HG02852 (cell line): Measurements from ENCODE around the gene ANTXR1.
"Not testable (repeated sequence)": the region's sequence is repeated elsewhere in the genome, so short reads cannot be mapped to it uniquely, and the experiment has no call there.

Source experiments
- ATAC-seq: cut with Tn5 transposase; IDR thresholded peaks from one replicate; pipeline ENCODE4 v1.9.1; 2021; ENCODE audit warnings: mild to moderate bottlenecking, moderate library complexity; ENCODE audit not compliant: unreplicated experiment

Gene ANTXR1

DNA sequence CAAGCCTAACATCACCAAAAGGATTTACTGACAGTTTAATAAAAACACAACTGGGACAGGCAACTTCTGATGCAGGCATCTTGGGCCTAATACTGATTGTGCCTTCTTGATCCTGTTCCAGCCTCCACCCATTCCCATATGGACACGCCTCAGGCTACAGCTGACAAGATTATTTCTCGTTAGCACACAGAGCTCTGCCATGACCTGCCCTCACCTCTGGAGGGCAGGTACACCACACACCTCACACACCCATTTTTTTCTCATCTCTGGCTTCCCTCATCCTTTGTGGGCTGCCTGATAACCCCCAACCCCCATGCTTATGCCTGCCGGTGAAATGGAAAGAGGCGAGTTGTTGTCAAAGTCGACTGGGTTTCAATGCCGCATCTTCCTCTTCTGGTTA, 147.0 kb downstream of the ANTXR1 start:
- ATAC-seq: no peak

DNA sequence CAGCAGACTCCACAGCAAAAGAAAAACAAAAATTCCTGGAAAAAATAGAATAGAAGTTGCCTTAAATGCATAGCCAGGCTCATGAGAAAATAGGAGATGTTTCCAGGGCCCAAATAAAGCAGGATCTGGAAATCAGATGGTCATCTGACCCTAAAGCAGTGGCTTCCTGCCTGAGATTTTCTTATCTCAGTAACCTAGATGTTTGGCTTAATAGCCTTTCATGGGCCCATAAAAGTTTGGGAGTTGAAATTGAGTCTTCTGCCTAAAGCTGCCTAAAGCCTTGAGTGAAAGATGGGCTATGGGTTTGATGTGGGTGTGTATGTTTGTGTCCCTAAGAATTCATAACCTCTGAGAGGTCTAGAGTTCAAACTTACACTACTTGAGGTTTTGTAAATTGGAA, 149.1 kb downstream of the ANTXR1 start:
- no peak for ATAC-seq

DNA sequence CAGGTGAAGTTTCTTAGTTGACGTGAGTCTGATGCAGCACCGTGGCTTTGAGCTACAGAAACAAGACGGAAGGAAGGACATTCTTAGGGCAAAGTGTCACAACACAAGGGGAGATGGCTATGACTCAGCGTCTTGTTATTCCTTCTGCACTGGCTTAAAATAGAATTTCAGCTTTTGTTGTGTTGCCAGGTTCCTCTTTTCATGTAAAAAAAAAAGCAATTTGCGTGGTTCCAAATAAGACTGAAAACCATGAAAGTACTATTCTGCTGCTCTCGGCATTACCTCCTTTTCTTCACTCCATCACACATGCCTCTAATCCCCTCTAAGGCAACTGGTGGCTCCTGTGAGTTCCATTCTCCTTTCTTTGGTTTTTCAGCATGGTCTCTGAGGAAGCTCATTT, 150.1 kb downstream of the ANTXR1 start:
- no peak for ATAC-seq

DNA sequence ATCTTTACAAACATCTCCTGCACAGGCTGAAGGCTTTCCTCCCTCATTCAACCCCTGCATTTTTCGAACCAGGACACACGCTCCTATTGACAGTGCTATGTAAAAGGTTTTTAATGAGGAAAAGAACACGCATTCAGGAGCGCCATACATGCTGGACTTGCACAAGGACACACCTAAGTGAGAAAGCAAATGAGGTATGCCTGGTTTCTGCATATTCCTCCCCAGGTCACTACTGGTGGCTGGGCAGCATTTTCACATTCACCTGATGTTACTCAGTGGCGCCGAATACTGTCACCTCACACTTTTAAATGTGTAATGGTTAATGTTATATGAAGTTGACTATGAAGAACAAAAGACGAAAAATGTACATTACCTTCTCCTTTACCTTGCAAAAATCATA, 150.6 kb downstream of the ANTXR1 start:
- ATAC-seq: no peak

DNA sequence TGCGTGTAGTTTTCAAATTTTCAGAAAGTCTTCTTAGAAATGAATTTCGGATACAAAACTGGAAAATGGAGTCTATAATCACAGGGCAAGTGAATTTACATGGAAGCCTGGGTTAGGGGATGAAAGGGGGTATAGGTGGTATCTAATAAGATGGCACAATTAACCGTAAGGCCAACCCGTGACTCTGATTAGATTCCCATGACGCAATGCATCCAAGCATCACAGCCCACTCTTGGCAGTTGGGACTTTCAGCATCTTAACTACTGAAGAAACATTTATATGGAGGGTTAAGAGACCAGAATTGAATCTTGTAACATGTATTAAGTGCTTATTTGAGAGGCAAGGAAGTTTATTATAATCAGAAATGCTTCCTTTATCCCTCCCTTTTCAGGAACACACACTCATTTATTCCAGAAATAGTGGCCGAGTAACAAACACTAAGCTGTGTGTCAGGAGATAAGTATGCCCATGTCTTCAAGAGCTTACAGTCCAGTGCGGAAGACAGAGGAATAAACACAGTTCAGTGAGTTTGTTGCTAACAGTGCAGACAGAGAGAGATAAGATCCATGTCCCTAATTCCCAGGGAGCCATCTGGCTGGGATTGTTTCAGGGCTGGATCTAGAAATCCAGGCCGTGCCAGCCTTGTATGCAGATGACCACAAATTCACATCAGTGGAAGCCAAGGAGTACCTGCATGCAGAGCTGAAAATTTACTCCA, 151.2 kb downstream of the ANTXR1 start:
- ATAC-seq: no peak

DNA sequence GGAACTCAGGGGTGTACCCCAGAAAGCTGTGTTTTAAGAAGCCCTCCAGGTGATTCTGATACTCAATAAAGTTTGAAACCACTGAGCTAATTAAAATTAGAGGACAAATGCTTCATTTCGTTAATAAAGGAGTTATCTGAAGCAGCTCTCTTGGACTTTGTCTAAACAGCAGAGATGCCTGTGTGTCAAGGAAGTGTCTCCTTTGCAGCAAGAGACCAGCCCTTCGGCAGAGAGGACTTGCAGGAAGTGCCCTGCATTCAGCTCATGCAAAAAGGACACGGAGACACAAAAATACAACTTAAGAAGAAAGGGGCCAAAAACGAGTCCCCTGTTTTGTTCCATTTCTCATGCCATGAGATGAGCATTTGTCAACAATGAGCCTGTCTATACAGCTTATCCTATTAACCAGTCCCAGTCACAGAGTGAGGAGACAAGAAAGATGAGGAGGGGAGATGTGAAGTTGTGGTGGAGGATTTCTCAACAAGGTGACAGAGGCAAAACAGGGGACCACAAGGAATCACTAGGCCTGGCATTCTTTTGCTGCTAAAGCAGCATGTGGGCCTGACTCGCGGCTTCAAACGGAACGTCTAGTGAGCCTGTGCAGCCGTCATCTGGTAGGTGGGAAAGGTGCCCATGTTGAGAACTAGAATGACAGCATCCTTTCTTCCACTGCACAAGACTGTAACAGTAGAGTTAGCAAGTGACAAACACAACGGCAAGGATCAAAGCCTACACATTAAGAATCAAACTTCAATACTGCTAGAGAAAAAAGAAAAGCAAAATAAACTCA, 152.3 kb downstream of the ANTXR1 start:
- ATAC-seq: no peak

DNA sequence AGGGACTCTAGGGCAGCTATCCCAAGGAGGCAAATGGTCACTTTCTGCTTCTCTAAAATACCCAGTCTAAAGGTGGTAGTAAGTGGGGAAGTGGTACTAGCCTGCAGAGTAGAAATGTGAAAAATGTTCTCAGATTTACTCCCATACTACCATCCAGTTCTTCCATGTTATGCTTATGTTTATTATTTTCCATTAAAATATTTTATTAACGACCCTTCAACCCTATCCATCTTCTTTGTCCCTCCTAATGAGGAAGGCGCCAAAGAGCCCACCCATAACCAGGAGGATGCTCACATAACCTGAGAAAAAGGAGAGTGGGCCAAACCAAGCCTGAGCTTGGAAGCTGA, 153.5 kb downstream of the ANTXR1 start:
- ATAC-seq: no peak

DNA sequence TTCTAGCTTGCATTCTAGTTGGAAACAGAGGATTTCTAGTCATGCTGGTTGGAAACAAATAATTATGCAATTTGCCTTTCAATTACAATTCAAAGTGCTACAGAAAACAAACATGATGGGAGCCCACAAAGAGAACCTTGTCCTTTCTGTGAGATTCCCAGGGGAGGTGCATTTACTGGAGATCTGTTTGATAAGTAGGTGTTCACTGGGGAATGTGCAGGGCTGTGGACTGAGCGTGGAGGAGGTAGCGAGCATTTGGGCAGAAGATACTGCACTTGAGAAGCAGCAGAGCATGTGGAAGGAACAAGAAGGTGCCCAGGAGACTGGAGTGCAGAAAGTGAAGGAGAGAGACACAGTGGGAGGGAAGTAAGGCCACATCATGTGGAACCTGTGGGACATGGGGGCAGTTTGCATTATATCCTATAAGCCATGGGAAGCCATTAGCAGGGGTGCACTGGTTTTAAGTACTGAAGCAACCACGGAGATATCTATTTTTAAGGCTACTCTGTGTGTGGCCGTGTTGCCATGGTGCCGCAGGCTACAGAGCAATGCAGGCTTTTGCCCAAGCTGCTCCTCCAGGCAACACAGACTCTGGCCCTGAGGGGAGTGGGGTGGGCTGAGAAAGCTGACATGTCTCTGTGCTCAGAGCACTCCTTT, 154.0 kb downstream of the ANTXR1 start:
- no peak for ATAC-seq

DNA sequence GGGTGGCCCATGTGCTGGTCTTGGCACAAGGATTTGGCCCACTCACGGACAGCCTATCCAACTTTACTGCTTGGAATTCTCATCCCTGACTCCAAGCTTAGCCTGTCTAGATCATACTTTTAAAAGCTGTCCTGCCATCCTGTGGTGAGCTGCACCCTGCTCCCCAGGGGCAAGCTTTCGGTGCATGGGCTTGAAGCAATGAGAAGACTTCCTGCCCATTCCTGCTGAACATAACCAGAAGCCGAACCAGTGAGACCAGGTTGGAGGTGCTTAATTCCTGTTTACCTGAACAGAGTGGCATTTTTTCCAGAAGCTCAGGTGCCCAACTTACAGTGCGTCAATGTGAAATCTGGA, 154.5 kb downstream of the ANTXR1 start:
- ATAC-seq: no peak

DNA sequence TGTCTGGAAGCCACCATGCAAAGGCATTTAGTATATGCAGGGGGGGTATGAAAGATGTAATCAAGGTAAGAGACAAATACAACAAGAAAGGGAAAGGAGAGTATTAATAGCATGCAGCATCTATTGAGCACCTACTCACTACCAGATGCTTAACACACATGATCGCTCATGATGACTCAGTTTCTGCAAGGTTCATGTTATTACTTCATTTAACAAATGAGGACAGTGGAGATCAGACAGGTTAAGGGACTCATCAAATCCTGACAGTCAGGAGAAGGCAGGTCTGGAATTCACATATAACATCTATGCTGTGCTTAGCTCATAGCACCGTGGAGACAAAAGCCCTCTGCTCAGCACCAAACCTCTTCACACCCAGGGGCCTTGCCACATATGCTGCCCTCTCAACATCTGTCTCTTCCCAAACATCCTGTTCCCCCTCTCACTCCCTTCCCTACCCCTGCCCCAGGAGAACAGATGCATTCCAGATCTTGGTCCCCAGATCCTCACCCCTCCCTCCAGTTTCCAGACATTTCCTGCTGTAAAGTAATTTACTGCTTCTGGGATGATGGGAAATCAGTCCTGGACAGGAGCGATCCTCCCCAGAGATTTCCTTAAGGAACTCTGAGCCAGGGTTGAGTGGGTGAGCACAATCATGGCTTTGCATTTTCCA, 155.3 kb downstream of the ANTXR1 start:
- ATAC-seq: no peak

DNA sequence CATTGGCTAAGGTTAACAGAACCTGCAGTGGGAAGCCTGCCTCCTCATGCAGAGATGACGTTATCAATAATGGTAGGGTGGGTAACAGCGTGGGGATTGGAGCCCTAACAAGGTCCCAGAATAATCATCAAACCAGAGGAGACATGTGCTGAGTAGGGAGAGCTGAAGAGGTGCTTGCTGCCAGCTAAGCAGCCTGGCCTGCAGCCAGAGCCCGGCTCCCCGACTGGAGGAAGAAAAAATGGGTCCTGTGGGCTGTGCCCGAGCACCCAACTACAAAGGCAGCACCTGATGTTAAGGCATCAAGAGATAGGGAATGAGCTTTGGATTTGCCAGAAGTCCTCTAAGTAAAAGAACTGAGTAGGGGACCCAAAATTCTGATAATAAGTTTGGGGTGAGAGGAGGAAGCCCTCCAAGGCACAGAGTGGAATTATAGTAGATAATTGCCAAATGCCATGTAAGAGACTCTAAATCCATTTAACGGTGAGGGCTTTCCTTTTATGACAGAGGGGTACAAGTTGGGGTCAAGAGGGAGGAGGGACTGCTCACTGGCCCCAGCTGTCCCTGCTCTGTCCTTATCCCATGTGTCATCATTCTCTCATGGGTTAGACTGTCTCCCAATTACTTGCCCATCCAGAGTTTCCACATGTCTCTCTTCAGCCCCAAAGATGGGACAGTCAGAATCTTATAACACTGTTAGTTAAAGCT, 156.1 kb downstream of the ANTXR1 start:
- no peak for ATAC-seq

DNA sequence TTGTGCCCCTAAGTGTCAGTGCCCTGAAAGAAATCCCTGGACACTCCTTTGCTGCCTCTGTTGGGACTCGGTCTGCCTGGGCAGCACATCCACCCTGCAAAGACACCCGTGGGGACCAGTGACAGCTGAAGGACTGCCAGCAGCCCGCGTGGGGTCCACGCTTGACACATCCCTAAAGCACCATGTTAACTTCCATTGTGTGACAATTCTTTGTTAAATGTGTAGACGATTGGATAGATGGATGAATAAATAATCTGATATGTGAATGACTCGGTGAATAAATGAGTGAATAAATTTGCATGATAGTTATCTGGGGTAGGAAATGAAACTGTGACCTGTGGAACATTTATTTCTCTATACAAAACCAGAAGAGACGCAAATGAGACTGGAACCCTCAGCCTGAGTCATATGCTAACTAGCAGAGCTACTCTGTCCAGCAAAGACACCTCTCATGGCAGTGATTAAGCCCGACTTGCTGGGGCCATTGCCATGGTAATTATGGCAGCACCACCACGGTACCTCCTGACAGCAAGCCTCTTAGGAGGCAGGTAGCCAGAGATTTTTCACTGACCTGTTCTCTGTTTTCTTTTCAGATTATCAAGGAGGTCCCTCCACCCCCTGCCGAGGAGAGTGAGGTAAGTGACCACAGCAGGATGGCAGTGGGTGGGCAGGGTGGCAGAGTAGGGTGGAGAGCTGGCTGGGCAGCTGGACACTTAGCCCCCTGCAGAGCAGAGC, 156.8 kb downstream of the ANTXR1 start:
- no peak for ATAC-seq

DNA sequence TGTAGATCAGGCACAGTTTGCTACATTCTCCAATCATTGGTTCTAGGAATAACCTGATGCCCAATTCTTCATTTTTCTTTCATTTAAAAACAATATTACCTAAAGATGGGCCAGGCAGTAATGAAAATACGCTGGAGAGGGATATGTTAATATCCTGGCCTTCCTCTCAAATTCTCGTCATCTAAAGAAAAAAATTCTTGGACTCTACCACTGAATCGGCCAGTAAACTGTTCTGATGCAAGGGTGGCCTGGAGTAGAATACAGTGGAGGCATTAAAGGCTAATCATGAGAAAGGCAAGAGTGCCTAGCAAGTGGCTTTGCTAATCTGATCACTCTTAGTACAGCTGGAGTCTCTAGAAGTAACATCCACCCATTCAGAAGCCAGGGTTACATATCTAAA, 157.7 kb downstream of the ANTXR1 start:
- no peak for ATAC-seq

DNA sequence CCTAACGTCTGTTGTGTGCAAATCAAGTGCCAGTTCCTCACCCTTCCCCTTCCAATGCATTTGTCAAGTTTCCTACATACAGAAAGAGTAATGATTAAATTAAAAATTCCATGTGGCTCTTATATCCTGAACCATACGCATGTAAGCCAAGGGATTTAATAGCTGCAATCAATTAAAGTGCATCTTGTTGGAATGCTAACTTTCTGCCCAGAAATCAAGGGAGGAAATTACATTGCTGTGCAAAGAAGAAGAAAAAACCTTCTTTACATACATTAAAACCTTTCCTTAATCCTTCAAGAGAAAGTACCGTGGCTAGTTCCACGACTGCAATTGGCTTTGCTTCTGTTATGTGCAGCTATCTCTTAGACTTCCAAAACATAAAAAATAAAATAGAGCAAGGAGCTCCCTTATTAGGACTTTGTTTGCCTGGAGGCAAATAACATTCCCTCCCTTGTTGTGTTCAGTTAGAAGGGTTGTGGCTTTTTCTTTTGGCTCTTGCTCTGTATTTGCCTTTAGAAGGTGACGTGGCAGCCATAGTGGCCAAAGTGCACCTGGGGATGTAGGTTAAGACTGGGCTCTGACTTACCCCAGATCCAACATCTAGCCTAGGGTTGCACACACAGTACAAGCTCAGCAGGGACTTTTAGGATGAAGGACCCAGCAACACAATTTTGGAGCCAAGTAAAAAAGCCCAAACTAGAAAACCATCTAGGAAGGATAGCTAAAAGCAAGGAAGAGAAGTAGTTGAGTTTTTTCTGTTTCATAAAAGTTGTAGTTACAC, 158.3 kb downstream of the ANTXR1 start:
- no peak for ATAC-seq

DNA sequence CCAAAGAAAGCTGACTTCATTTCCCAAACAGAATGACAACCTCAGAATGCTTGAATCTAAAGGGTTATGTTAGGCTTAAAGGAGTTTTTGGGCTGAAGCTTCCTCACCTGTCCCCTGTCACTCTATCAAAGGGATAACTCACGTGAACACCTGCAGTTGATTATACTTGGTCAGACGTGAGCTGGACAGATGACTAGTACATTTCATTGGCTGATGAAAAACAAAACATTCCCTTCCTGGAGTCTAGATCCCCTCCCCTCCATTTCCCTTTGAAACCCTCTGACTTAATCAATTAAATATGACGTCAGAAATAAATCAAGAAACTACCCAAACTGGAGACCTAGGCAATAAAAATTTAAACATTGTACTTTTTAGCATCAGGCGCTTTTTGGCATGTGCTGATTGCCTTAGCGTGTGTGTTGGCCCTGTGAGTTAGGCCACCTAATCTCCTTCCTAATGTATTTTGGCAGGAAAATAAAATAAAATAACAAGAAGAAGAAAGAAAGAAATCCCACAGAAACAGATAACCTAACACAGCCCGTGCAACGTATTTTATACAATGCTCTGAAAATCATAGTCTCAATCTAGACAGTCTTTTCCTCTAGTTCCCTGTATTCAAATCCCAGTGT, 159.0 kb downstream of the ANTXR1 start:
- no peak for ATAC-seq

DNA sequence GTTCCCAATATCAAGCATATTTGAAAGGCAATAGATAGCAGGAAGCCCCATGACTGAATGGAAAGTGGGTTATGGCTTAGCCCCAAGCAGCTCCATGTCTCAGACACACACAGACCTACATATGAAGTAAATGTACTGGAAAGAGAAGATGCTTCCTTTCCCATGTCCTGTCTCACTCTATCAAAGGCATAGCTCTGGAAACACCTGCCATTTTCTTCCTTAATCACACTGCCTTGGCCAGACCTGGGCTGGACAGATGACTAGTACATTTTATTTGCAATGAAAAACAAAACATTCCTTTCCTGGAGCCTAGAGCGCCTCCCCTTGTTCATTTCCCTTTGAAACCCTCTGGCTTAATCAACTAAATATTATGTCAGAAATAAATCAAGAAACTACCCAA, 160.7 kb downstream of the ANTXR1 start:
- ATAC-seq: no peak

DNA sequence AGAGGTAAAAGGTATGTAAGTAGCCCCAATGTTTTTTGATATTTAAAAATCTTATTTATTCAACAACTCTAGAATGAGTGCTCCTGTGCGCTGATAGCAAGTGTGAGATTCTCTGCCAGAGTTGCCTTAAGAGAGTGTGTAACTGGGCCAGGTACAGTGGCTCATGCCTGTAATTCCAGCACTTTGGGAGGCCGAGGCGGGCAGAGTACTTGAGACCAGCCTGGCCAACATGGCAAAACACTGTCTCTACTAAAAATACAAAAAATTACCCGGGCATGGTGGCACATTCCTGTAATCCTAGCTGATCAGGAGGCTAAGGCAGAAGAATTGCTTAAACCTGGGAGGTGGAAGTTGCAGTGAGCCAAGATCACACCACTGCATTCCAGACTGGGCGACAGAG, 161.2 kb downstream of the ANTXR1 start:
- not testable (repeated sequence) for ATAC-seq

DNA sequence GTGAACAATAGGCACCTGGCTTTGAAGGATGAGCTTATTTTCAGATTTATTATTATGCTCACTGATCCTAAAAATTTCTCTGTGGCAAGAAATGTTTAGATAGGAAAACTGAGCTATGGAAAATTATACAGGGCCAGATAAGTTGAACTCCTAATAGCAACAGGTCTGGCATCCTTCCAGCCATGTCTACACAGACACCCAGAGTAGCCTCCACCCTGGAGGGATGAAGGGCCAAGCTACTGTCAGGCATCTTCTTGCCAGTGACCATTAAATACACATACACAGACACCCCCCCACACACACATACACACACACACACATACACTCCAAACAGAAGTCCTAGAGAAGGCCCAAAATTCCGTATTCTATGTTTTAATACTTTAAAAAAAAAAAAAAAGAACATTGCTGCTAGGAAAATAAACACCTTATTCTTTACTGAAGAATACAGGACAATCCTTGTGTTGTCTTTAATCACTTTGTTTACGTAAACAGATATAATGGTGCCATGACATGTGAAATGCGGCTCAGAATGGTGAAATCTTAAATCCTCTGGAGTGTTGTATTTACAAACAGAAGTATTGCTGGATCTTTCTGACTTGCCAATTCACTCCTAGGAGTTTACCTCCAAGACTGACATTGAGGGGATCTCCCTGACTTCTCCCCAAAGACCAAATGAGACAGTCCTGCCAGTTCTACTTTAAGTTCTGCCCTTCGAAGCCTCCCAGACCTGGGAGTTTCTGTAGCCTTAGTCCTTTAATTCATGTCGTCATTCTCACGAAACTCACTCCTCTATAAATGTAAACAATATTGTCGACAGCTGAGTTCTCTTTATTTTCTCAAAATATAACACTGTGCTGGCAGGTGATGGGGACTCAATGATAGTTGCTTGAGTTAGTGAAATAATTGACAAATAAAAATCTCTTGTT, 163.1 kb downstream of the ANTXR1 start:
- ATAC-seq: no peak
